COLO668 (cell line): ENCODE results near the gene TMEM72.
A peak's percentile ranks its signal among the peaks of the same experiment; 100 is the strongest.

Source experiments
- DNase-seq: peaks from one replicate; lab custom pipeline; 2025; ENCODE audit not compliant: unreplicated experiment; lab: John Stamatoyannopoulos, UW

The TMEM72 gene

DNA sequence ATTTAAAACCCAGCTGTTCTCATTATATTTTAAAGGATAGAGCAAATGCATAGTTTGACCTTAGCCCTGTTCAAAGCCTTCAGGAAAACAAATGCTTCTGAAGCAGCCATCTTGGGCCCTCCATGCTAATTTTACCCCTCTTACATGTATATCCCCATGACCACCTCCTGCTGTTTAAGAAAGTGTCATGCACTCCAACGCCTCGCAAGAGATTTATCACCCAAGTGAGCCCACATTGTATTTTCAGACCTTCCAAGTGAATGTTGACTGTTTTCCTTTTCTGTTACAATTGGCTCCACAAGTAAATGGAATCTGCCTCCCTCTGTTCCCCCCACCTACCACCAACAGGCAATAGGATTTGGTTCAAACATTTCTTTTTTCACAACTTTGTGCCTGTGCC, 5.3 kb downstream of the TMEM72 start:
- DNase-seq, result no peak

GRCh38 chr10:44917848-44918247, 6.7 kb downstream of the TMEM72 start:
- no peak for DNase-seq

- DNase-seq, result no peak
Observed at GRCh38 chr10:44920252-44920651, 9.1 kb downstream of the TMEM72 start.

DNA sequence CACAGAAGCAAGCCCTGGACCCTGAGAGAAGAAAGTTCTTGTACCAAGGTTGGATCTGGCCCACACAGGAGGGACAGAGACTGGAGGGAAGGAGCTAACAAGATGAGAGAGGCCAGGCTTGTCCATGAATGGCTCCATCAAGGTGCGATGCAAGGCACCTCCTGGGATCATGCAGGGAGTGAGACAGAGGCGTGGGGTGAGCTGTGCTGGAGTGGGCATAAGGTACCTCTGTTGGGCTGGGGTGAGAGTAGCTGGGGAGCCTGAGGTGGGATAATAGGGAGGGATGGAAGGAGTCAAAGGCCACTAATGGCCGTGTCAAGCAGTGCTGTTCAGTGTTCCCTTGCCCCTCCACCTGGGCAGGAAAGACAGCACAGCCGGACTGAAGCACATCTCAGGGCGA, 9.9 kb downstream of the TMEM72 start:
- DNase-seq, result no peak

- DNase-seq, result no peak
Observed at GRCh38 chr10:44921506-44921905, 10.4 kb downstream of the TMEM72 start.

GRCh38 chr10:44922021-44922420, 10.9 kb downstream of the TMEM72 start:
- no peak for DNase-seq

- DNase-seq, result no peak
Observed at GRCh38 chr10:44922796-44923545, 11.8 kb downstream of the TMEM72 start.

- peak; percentile 1 for DNase-seq
Observed at GRCh38 chr10:44923611-44924010, 12.5 kb downstream of the TMEM72 start.

GRCh38 chr10:44924261-44925040, 13.3 kb downstream of the TMEM72 start:
- no peak for DNase-seq

DNA sequence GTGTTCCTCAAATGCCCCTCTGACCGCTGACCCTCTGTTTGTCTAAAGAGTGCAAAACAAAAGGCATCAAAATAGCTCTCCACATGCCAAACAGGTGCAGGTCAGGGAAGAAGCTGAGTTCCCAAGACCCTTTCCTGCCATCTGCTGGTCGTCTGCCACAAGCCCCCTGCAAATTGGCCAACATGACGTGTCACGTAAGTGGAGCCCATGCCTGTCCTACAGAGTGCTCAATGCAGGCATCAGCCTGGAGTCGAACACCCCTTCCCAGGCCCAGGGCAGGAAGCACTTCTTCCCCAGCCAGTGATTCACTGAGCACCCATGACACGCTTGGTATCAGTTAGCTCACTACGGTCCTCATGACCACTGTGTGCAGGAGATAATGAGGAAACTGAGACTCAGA, 14.1 kb downstream of the TMEM72 start:
- DNase-seq, result peak; percentile 21

GRCh38 chr10:44925811-44926750, 14.9 kb downstream of the TMEM72 start:
- no peak for DNase-seq

- no peak for DNase-seq
Observed at GRCh38 chr10:44926751-44927351, 15.7 kb downstream of the TMEM72 start.

DNA sequence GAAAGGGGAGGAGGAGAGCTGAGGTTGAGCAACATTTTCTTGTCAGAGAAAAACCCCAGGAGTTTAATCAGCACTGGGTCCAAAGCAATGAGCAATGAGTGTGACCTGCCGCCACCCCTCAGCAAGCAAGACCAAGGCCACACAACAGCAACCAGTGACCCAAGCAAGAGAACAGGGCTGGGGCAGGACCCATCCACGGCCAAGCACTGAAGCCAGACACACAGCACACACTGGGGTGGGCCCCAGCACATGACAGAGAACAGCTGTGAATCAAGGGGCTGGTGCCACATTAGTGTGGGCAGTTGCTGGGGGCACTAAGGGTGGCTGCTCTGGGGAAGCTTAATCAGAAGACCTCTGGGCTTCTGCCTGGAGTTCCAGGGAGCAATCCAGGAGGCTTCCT, 16.2 kb downstream of the TMEM72 start:
- DNase-seq, result no peak

- no peak for DNase-seq
Observed at GRCh38 chr10:44928462-44928861, 17.3 kb downstream of the TMEM72 start.

DNA sequence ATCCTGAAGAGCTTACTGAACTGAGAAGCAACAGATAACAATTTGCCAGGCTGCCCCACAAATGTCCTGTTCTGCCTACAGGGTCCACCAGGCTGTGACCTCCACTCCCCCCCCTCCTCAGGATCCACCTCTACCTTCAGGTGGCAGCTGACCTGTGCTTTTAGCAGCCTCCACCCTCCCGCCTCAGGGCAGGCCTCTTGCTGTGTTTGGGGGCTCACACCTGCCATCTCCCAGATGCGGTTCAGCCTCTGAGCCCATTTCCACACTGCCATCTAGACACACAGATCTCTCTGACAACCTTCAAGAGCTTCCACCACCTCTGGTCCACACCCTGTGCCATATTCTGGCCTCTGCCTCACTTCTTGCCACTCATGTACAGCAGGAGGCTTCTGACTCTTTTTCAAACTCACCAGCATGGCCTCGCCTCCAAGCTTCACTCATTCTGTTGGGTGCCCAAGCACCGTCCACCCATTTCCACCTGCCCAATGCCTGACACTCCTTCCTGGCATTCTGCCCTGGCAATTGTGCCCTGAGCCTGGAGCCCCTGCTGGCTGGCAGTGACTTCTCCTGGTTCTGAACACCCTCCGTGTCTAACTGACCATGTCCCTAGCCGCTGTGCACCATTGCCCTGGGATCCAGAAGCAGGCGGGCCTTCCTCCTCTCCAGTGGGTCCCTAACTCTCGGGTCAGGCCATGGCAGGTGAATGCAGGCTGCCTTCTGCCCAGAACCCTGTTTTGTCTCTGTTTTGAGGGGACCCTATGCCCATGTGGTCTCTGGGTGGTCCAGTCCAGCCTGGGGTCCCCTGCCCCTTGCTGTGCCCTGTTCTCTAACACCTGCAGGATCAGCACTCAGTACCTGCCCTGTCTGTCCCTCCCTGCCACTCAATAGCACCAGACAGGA, 18.5 kb downstream of the TMEM72 start:
- DNase-seq, result no peak

GRCh38 chr10:44930904-44931620, 19.9 kb downstream of the TMEM72 start:
- no peak for DNase-seq

DNA sequence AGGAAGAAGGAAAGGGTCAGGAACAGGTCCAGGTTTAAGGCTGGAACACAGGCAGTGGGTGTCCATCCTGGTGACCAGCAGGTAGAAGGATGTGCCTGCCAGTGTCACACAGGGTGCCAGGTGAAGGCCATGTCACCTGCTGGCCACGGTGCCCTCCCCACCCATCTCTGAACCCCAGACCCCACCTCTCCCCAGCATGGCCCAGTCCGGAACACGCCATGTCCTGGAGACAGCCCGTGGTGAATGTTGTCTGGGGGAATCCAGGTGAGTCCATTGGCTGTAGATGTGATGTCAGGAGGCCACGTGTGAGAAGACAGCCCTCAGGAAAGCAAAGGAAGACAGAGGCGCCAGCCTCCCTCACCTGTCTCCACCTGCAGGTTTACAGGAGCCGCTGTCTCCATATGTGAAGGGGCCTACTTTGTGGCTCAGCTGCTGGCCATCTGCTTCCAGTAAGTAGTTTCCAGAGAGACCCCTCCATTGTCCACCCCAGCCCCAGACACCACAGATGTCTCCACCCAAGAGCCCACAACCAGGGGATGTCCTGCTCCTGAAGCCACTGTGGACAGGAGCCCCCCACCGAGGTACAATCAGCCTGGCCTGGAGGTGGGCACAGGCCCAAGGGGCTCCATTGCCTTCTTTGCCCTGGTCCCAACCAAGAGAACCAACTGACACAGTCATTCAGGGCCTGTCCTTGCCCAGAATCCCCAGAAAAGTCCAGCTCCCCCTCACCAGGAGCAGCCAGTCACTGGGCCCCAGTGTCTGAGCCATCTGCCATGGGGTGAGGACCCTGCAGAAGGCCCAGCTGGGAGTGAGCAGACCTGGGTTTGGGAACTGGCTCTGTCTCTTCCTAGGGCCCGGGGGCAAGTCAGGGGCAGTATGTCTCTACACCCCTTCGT, 20.7 kb downstream of the TMEM72 start:
- no peak for DNase-seq
